ENCODE data around the gene ACE. TPM values are rescaled to one million over a fixed set of nuclear protein-coding genes. Genes with fewer than 3 reads are reported as not detected.
"Not testable (repeated sequence)": the region's sequence is repeated elsewhere in the genome, so short reads cannot be mapped to it uniquely, and the experiment has no call there.

ACE gene
- total RNA-seq, 1 donor from 2014 or later: 14.0 TPM

GRCh38 chr17:63463771-63464170 is 13.1 kb upstream of the ACE start:
- DNase-seq (ENCODE audit: low spot score) (no peak), ATAC-seq (no peak)
- intact Hi-C loops (cut with DNase I): no loop called here

- ATAC-seq: no peak
- intact Hi-C loops (cut with DNase I): no loop called here
- no peak for DNase-seq (ENCODE audit: low spot score)
Observed at GRCh38 chr17:63464691-63465236, 12.1 kb upstream of the ACE start.

- ATAC-seq; DNase-seq (ENCODE audit: low spot score); intact Hi-C loops (cut with DNase I): not testable (repeated sequence)
Observed at GRCh38 chr17:63468099-63468498, 8.8 kb upstream of the ACE start.

- no peak for ATAC-seq
- intact Hi-C loops (cut with DNase I): no loop called here
- DNase-seq (ENCODE audit: low spot score): no peak
Observed at GRCh38 chr17:63474174-63474573, 2.7 kb upstream of the ACE start.

GRCh38 chr17:63474586-63475460 is 2.0 kb upstream of the ACE start:
- ATAC-seq (no peak), DNase-seq (ENCODE audit: low spot score) (no peak)
- intact Hi-C loops (cut with DNase I): loop anchor here (5.0 kb wide), 1 partner anchor 48 kb away; no protein-coding TSS in a partner anchor

- intact Hi-C loops (cut with DNase I): loop anchor here (5.0 kb wide), 1 partner anchor 48 kb away; no protein-coding TSS in a partner anchor
- ATAC-seq (no peak), DNase-seq (ENCODE audit: low spot score) (no peak)
Observed at GRCh38 chr17:63475491-63476412, 1.1 kb upstream of the ACE start.

- intact Hi-C loops (cut with DNase I): loop anchor here (5.0 kb wide), 1 partner anchor 49 kb away; no protein-coding TSS in a partner anchor
- DNase-seq (ENCODE audit: low spot score) (no peak), ATAC-seq (no peak)
Observed at GRCh38 chr17:63476459-63476853, 405 bp upstream of the ACE start.

GRCh38 chr17:63477480-63478440 is 899 bp downstream of the ACE start:
- intact Hi-C loops (cut with DNase I): loop anchor here (5.0 kb wide), 1 partner anchor 50 kb away; no protein-coding TSS in a partner anchor
- ATAC-seq (peak; percentile 14), DNase-seq (ENCODE audit: low spot score) (no peak)

- DNase-seq (ENCODE audit: low spot score): peak; percentile 89
- intact Hi-C loops (cut with DNase I): loop anchor here (5.0 kb wide), 1 partner anchor 52 kb away; no protein-coding TSS in a partner anchor
- ATAC-seq: peak; percentile 89
Observed at GRCh38 chr17:63478814-63479494, 2.1 kb downstream of the ACE start.

- DNase-seq (ENCODE audit: low spot score) (no peak), ATAC-seq (no peak)
- intact Hi-C loops (cut with DNase I): loop anchor here (5.0 kb wide), 1 partner anchor 52 kb away; no protein-coding TSS in a partner anchor
Observed at GRCh38 chr17:63479495-63480184, 2.8 kb downstream of the ACE start.

GRCh38 chr17:63480192-63480784 is 3.4 kb downstream of the ACE start:
- no peak for DNase-seq (ENCODE audit: low spot score)
- no peak for ATAC-seq

GRCh38 chr17:63480826-63481487 is 4.1 kb downstream of the ACE start:
- DNase-seq (ENCODE audit: low spot score) (no peak), ATAC-seq (no peak)
- intact Hi-C loops (cut with DNase I): no loop called here

More at GRCh38 chr17:63480192-63480784, 3.4 kb downstream of the ACE start:
- intact Hi-C loops (cut with DNase I): no loop called here

GRCh38 chr17:63481488-63481870 is 4.6 kb downstream of the ACE start:
- intact Hi-C loops (cut with DNase I): no loop called here
- DNase-seq (ENCODE audit: low spot score): no peak
- ATAC-seq: no peak

- intact Hi-C loops (cut with DNase I): no loop called here
- no peak for DNase-seq (ENCODE audit: low spot score)
- ATAC-seq: no peak
Observed at GRCh38 chr17:63482509-63482908, 5.6 kb downstream of the ACE start.

GRCh38 chr17:63483038-63483437 is 6.2 kb downstream of the ACE start:
- ATAC-seq (no peak), DNase-seq (ENCODE audit: low spot score) (no peak)
- intact Hi-C loops (cut with DNase I): no loop called here
